Right lobe of liver (tissue), 6 donors: Measurements from ENCODE around the gene DNM1L. TPM values are rescaled to one million over a fixed set of nuclear protein-coding genes. Genes with fewer than 3 reads are reported as not detected.

Experiments
- ATAC-seq, 4 donors: fragments of 200-7000 bp; cut with Tn5 transposase; one replicate each; pipeline ENCODE4 v1.9.1; 2020; ENCODE audit warnings: mild to moderate bottlenecking in 4 of 4, moderate library complexity in 4 of 4
- DNase-seq, 3 donors: peaks; one replicate each; pipeline ENCODE4 v3.0.0-alpha.2; 2020
- H3K27ac ChIP-seq, 3 donors: fragments of 200-600 bp; one replicate each; pipeline ENCODE4 v1.8.0; 2022
- H3K27me3 ChIP-seq, 2 donors: fragments of 200-600 bp; one replicate each; pipeline ENCODE4 v1.8.0; 2022
- H3K36me3 ChIP-seq, 4 donors: fragments of 200-600 bp; sonication (generic) in 1 of 4; one replicate each; pipeline versions ENCODE4 v1.5.1 to v1.8.0; 2017 to 2022; ENCODE audit warnings: control low read depth in 1 of 4
- H3K4me1 ChIP-seq, 4 donors: fragments of 200-600 bp; sonication (generic) in 1 of 4; one replicate each; pipeline versions ENCODE4 v1.5.1 to v1.8.0; 2017 to 2022; ENCODE audit warnings: control low read depth in 1 of 4
- H3K4me3 ChIP-seq, 3 donors: fragments of 200-600 bp; one replicate each; pipeline ENCODE4 v1.8.0; 2022
- H3K9me3 ChIP-seq, 4 donors: fragments of 200-600 bp; sonication (generic) in 1 of 4; one replicate each; pipeline versions ENCODE4 v1.5.1 to v1.8.0; 2017 to 2022; ENCODE audit warnings: control low read depth in 1 of 4
- POLR2A ChIP-seq: fragments of 450-650 bp; IDR thresholded peaks from one replicate; pipeline ENCODE4 v1.6.1; 2017; ENCODE audit warnings: antibody characterized with exemption, mild to moderate bottlenecking
- WGBS: methylation state at CpG from one replicate; pipeline ENCODE4 v1.1.6; 2018; ENCODE audit warnings: low coverage, low lambda C conversion rate; ENCODE audit not compliant: insufficient coverage; ENCODE audit errors: missing lambda C conversion rate; 5-methylcytosine and 5-hydroxymethylcytosine counted together
- intact Hi-C, 2 donors: fragments of 100-400 bp; cut with DNase I; formaldehyde crosslinking; loops; one replicate each; pipeline versions ENCODE4 v1.11.2 to v1.14.1; 2022
- total RNA-seq, 6 experiments: library from RNA; depleted of rRNA in 2 of 6; stranded (reverse); fragments of >200 nt in 2 of 6; fragmentation: NEBNext Ultra II Directional in 3 of 6; extraction: Animal tissue kit (Norgen Biotek cat#: 25700) in 3 of 6; gene quantifications; one replicate each; pipeline versions ENCODE4 v1.1.0 to v1.2.4, GENCODE V29; 2016 to 2023
- TF ChIP-seq, protein P1 (sequence below), 4 donors: fragments of 200-600 bp in 3 of 4; fragments of 450-650 bp in 1 of 4; IDR thresholded peaks; one replicate each; pipeline versions ENCODE4 v1.5.1 to v1.8.0; 2016 to 2022; ENCODE audit warnings: antibody characterized with exemption in 4 of 4, mild to moderate bottlenecking in 2 of 4
- donor health status: DM: no; HTN: yes; CAD: no.
- donor health status: DM: no; HTN: no; CAD: no.
- donor health status: DM: no; HTN: no; CAD: no.
- donor health status: DM: no; HTN: yes; CAD: no.
- donor health status: DM: no; HTN: yes; CAD: no.

Gene DNM1L
- total RNA-seq, 6 experiments from 2014 or later = 10.2 to 26.1 (median 21.1) TPM

DNA sequence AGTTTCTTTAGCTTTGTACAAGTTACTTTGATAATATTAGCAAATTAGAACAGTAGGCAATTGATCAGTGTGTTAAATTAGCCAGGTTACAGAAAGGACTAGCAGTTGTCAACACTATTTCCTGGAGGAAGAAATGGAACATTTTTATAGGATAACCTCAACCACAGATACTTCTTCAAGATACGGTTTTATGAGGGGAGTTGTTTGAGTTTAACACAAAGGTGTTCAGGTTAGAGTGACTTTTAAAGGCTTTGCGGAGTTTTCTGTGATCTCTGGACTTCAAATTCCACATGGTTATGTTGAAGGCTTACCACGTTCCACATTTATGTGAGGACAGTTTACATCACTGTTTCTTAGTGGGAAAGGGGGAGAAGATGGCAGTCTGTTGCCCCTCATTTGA, 57.3 kb downstream of the DNM1L start:
- H3K4me3 ChIP-seq = no peak overlapping the region
- WGBS = 73% methylated on average over 3 of the region's 3 CpGs
- no peaks in the 10 kb centered on the region for H3K27me3 ChIP-seq
- intact Hi-C loops = no loop called here
- no peaks in the 10 kb centered on the region for H3K9me3 ChIP-seq
- H3K36me3 ChIP-seq = peaks cover 0 to 11% (median 3%) of the 10 kb centered on the region in 4 donors
- no peak overlapping the region for H3K27ac ChIP-seq
- TF ChIP-seq, protein P1, sequence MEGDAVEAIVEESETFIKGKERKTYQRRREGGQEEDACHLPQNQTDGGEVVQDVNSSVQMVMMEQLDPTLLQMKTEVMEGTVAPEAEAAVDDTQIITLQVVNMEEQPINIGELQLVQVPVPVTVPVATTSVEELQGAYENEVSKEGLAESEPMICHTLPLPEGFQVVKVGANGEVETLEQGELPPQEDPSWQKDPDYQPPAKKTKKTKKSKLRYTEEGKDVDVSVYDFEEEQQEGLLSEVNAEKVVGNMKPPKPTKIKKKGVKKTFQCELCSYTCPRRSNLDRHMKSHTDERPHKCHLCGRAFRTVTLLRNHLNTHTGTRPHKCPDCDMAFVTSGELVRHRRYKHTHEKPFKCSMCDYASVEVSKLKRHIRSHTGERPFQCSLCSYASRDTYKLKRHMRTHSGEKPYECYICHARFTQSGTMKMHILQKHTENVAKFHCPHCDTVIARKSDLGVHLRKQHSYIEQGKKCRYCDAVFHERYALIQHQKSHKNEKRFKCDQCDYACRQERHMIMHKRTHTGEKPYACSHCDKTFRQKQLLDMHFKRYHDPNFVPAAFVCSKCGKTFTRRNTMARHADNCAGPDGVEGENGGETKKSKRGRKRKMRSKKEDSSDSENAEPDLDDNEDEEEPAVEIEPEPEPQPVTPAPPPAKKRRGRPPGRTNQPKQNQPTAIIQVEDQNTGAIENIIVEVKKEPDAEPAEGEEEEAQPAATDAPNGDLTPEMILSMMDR (IDR thresholded peaks at IDR 0.05) = no peak
- no peak for TF ChIP-seq POLR2A
- H3K4me1 ChIP-seq = no peaks in the 10 kb centered on the region
- no peak for ATAC-seq
- no peak for DNase-seq

DNA sequence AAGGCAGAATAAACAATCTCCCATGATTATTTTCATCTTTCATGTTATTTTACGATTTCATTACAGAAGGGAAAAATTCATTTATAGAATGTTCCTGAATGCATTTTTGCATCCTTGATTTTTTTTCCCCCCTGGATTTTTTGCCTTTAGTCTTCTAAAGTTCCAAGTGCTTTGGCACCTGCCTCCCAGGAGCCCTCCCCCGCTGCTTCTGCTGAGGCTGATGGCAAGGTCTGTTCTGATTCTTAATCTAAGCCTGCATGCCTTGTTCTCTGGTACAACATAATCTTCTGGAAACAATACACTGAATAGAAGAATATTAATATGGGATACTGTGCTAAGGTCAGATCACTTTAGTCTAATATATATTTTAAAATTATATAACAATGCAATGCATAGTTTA, 58.6 kb downstream of the DNM1L start:
- TF ChIP-seq POLR2A = no peak
- TF ChIP-seq, protein P1 (IDR thresholded peaks at IDR 0.05) = no peak
- no peak overlapping the region for H3K27ac ChIP-seq
- no peaks in the 10 kb centered on the region for H3K9me3 ChIP-seq

DNA sequence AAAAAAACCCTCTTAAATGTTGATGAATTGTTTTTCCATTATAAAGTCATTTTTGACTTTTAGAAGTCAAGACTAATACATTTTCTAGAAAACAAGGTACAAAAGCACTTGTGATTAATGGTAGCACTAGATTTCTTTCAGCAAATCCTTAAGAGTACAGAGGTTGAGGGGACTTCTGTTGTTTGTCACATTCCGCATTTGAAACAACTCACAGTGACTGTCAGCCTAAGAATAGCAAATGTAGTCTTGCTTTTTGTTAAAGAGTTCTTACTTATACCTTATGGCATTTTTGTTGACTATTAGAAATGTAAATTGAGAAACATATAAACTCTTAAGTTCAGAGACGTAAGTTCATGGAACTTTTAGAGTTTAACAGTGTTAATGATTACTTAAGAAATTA, 60.2 kb downstream of the DNM1L start:
- 85% methylated on average over 2 of the region's 2 CpGs for WGBS
- no peak for TF ChIP-seq POLR2A
- TF ChIP-seq, protein P1 (IDR thresholded peaks at IDR 0.05) = no peak
- H3K36me3 ChIP-seq = peaks cover 0 to 25% (median 7%) of the 10 kb centered on the region in 4 donors

More for the DNA sequence above, 58.6 kb downstream of the DNM1L start:
- Histone ChIP-seq H3K4me1 (no peaks in the 10 kb centered on the region), H3K36me3 (peaks cover 0 to 16% (median 3%) of the 10 kb centered on the region in 4 donors), H3K4me3 (no peak overlapping the region), H3K27me3 (no peaks in the 10 kb centered on the region)
- ATAC-seq (no peak), DNase-seq (no peak)
- WGBS = 93% methylated on average over 2 of the region's 2 CpGs
- intact Hi-C loops = no loop called here

DNA sequence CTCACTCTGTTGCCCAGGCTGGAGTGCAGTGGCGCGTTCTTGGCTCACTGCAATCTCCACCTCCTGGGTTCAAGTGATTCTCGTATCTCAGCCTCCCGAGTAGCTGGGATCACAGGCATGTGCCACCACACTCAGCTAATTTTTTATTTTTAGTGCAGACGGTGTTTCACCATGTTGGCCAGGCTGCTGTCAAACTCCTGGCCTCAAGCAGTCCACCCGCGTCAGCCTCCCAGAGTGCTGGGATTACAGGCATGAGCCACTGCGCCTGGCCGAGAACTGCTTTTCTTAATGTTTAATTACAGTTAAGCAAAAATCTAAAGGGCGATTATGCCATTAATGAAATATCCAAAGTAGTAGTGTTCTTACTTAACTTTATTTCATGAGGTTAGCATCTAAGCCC, 63.0 kb downstream of the DNM1L start:
- Histone ChIP-seq H3K36me3 (peaks cover 3 to 54% (median 16%) of the 10 kb centered on the region in 4 donors), H3K9me3 (no peaks in the 10 kb centered on the region), H3K27ac (no peak overlapping the region), H3K27me3 (no peaks in the 10 kb centered on the region), H3K4me1 (no peaks in the 10 kb centered on the region), H3K4me3 (no peak overlapping the region)
- 97% methylated on average over 10 of the region's 10 CpGs for WGBS
- TF ChIP-seq, protein P1 (IDR thresholded peaks at IDR 0.05) = no peak
- no peak for TF ChIP-seq POLR2A
- intact Hi-C loops = no loop called here
- ATAC-seq = no peak
- DNase-seq = no peak

More for the DNA sequence above, 60.2 kb downstream of the DNM1L start:
- H3K9me3 ChIP-seq = no peaks in the 10 kb centered on the region
- intact Hi-C loops = no loop called here
- no peak overlapping the region for H3K4me3 ChIP-seq
- no peaks in the 10 kb centered on the region for H3K27me3 ChIP-seq
- DNase-seq (no peak), ATAC-seq (no peak)
- H3K4me1 ChIP-seq = no peaks in the 10 kb centered on the region
- H3K27ac ChIP-seq = no peak overlapping the region

DNA sequence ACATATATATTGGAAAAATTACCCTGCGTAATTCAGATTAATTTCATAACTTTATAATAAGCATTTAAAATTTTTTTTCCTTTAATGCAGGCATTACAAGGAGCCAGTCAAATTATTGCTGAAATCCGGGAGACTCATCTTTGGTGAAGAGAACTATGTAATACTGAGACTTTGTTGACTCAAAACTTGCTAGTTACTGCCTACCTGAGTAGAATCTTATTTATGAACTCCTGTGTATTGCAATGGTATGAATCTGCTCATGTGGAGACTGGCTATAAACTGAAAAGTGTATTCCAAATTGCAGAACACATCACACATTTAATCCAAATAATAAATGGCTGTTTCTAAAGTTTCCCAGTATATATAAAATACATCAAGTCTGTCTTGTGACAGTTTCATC, 64.2 kb downstream of the DNM1L start:
- H3K4me3 ChIP-seq = no peak overlapping the region
- no peak for DNase-seq

More for the DNA sequence above, 64.2 kb downstream of the DNM1L start:
- H3K4me1 ChIP-seq = no peaks in the 10 kb centered on the region
- no peaks in the 10 kb centered on the region for H3K27me3 ChIP-seq
- intact Hi-C loops = no loop called here
- peaks cover 4 to 65% (median 19%) of the 10 kb centered on the region in 4 donors for H3K36me3 ChIP-seq
- H3K9me3 ChIP-seq = no peaks in the 10 kb centered on the region
- ATAC-seq = no peak
- TF ChIP-seq, protein P1 (IDR thresholded peaks at IDR 0.05) = no peak
- no peak for TF ChIP-seq POLR2A
- WGBS = 90% methylated on average over 2 of the region's 2 CpGs
- no peak overlapping the region for H3K27ac ChIP-seq
